HepG2 (cell line): ENCODE measurements around the gene ARVCF. TPM values are rescaled to one million over a fixed set of nuclear protein-coding genes. Genes with fewer than 3 reads are reported as not detected.

Source experiments
- AGO1 ChIP-seq: fragments of 200-400 bp; formaldehyde crosslinking; IDR thresholded peaks from 2 replicates; pipeline ENCODE4 v1.6.1; 2017; ENCODE audit warnings: mild to moderate bottlenecking, low read depth, low read length, moderate library complexity; ENCODE audit not compliant: poor library complexity, severe bottlenecking
- AGO2 ChIP-seq: fragments of 200-400 bp; formaldehyde crosslinking; optimal IDR thresholded peaks from 2 replicates; pipeline ENCODE3; 2017; ENCODE audit warnings: mild to moderate bottlenecking, low read depth, low read length, moderate library complexity
- AHR ChIP-seq: IDR thresholded peaks from 2 replicates; pipeline ENCODE4 v1.6.1; 2018; ENCODE audit warnings: missing genetic modification reagents, missing compliant biosample characterization
- CENPX ChIP-seq: sonication (generic); formaldehyde crosslinking; IDR thresholded peaks from 2 replicates; pipeline ENCODE4 v1.9.0; 2021; ENCODE audit warnings: mild to moderate bottlenecking, missing genetic modification reagents, moderate library complexity
- KDM2A ChIP-seq: sonication (generic); formaldehyde crosslinking; IDR thresholded peaks from 2 replicates; pipeline ENCODE4 v1.4.0; 2020; ENCODE audit warnings: low read depth, missing genetic modification reagents, borderline replicate concordance
- RCOR2 ChIP-seq: IDR thresholded peaks from 2 replicates; pipeline ENCODE4 v1.6.1; 2016; ENCODE audit warnings: missing biosample characterization, missing genetic modification reagents
- SCMH1 ChIP-seq: sonication (generic); formaldehyde crosslinking; IDR thresholded peaks from 2 replicates; pipeline ENCODE4 v1.9.0; 2021; ENCODE audit warnings: missing genetic modification reagents, mild to moderate bottlenecking, borderline replicate concordance
- SMAD1 ChIP-seq: sonication (generic); formaldehyde crosslinking; IDR thresholded peaks from 2 replicates; pipeline ENCODE4 v1.4.0; 2020; ENCODE audit warnings: missing genetic modification reagents, low read depth, mild to moderate bottlenecking, borderline replicate concordance
- STAT5B ChIP-seq: sonication (generic); formaldehyde crosslinking; IDR thresholded peaks from 2 replicates; pipeline ENCODE4 v1.4.0; 2020; ENCODE audit warnings: missing genetic modification reagents
- XRCC5 ChIP-seq: fragments of 200-400 bp; formaldehyde crosslinking; optimal IDR thresholded peaks from 2 replicates; pipeline ENCODE3; 2017; ENCODE audit warnings: mild to moderate bottlenecking, low read length
- YY1 ChIP-seq: IDR thresholded peaks from 2 replicates; pipeline ENCODE4 v1.6.1; 2011; ENCODE audit warnings: low read length, low read depth, moderate library complexity, mild to moderate bottlenecking; ENCODE audit not compliant: insufficient read depth, insufficient replicate concordance
- ZC3H13 ChIP-seq: sonication (generic); formaldehyde crosslinking; IDR thresholded peaks from 2 replicates; pipeline ENCODE4 v1.8.1; 2023; ENCODE audit warnings: mild to moderate bottlenecking, missing genetic modification reagents, moderate library complexity
- ZFP62 ChIP-seq: sonication (generic); formaldehyde crosslinking; IDR thresholded peaks from 2 replicates; pipeline ENCODE4 v1.4.0; 2020; ENCODE audit warnings: missing genetic modification reagents
- ZNF121 ChIP-seq: sonication (generic); formaldehyde crosslinking; IDR thresholded peaks from 2 replicates; pipeline ENCODE4 v1.5.0; 2020; ENCODE audit warnings: mild to moderate bottlenecking, missing genetic modification reagents
- ZNF260 ChIP-seq: sonication (generic); formaldehyde crosslinking; IDR thresholded peaks from 2 replicates; pipeline ENCODE4 v1.4.0; 2020; ENCODE audit warnings: missing genetic modification reagents, low read depth, mild to moderate bottlenecking, borderline replicate concordance
- ZNF329 ChIP-seq: sonication (generic); formaldehyde crosslinking; IDR thresholded peaks from 2 replicates; pipeline ENCODE4 v1.9.0; 2021; ENCODE audit warnings: low read depth, mild to moderate bottlenecking, missing genetic modification reagents
- ZNF430 ChIP-seq: sonication (generic); formaldehyde crosslinking; IDR thresholded peaks from 2 replicates; pipeline ENCODE4 v1.9.0; 2021; ENCODE audit warnings: mild to moderate bottlenecking, missing genetic modification reagents
- ZNF563 ChIP-seq: sonication (generic); formaldehyde crosslinking; IDR thresholded peaks from 2 replicates; pipeline ENCODE4 v1.8.0; 2022; ENCODE audit warnings: mild to moderate bottlenecking, moderate library complexity, missing genetic modification reagents
- ZNF7 ChIP-seq: IDR thresholded peaks from 2 replicates; pipeline ENCODE4 v1.6.1; 2016; ENCODE audit warnings: missing biosample characterization, missing genetic modification reagents
- ZNF761 ChIP-seq: sonication (generic); formaldehyde crosslinking; conservative IDR thresholded peaks from 2 replicates; pipeline ENCODE4 v1.4.0; 2020; ENCODE audit warnings: mild to moderate bottlenecking, missing genetic modification reagents
- ZSCAN31 ChIP-seq: sonication (generic); formaldehyde crosslinking; IDR thresholded peaks from 2 replicates; pipeline ENCODE4 v1.5.0; 2020; ENCODE audit warnings: low read depth, mild to moderate bottlenecking, missing genetic modification reagents
- polyA plus RNA-seq, 8 experiments: library from polyadenylated mRNA; depleted of rRNA in 3 of 8; stranded (reverse) in 7 of 8; unstranded in 1 of 8; fragments of >200 nt; fragmentation: Illumina TruSeq in 4 of 8; extraction: Trizol in 4 of 8; gene quantifications; 2 replicates each; pipeline versions ENCODE4 v1.2.1 to v1.2.3, GENCODE V29; 2011 to 2016; ENCODE audit warnings: low read depth in 4 of 8, missing spikeins in 1 of 8, mixed read lengths in 1 of 8; ENCODE audit not compliant: insufficient read depth in 1 of 8
- total RNA-seq, 5 experiments: library from RNA; depleted of rRNA; stranded (reverse); fragments of >200 nt; fragmentation: Illumina TruSeq; extraction: Trizol; gene quantifications; 2 replicates each; pipeline ENCODE4 v1.2.3, GENCODE V29; 2016; ENCODE audit warnings: low read depth in 1 of 5
- TF ChIP-seq, protein P1 (sequence below): sonication (generic); formaldehyde crosslinking; IDR thresholded peaks from 2 replicates; pipeline ENCODE4 v1.8.0; 2022; ENCODE audit warnings: missing genetic modification reagents, low read depth, mild to moderate bottlenecking, borderline replicate concordance
- TF ChIP-seq, protein P2 (sequence below): sonication (generic); formaldehyde crosslinking; IDR thresholded peaks from 2 replicates; pipeline ENCODE4 v1.5.1; 2020; ENCODE audit warnings: missing genetic modification reagents, mild to moderate bottlenecking, borderline replicate concordance
- TF ChIP-seq, protein P3 (sequence below): sonication (generic); formaldehyde crosslinking; IDR thresholded peaks from 2 replicates; pipeline ENCODE4 v1.5.1; 2020; ENCODE audit warnings: mild to moderate bottlenecking, missing genetic modification reagents, moderate library complexity
- TF ChIP-seq, protein P4 (sequence below): sonication (generic); formaldehyde crosslinking; IDR thresholded peaks from 2 replicates; pipeline ENCODE4 v1.4.0; 2020; ENCODE audit warnings: missing genetic modification reagents, mild to moderate bottlenecking, borderline replicate concordance

Gene ARVCF
- total and polyA plus RNA-seq, 2 of the 13 experiments (the other 11 are each of a cell fraction or from before 2014, with no cell fraction given), result 16.4 to 17.7 TPM

DNA sequence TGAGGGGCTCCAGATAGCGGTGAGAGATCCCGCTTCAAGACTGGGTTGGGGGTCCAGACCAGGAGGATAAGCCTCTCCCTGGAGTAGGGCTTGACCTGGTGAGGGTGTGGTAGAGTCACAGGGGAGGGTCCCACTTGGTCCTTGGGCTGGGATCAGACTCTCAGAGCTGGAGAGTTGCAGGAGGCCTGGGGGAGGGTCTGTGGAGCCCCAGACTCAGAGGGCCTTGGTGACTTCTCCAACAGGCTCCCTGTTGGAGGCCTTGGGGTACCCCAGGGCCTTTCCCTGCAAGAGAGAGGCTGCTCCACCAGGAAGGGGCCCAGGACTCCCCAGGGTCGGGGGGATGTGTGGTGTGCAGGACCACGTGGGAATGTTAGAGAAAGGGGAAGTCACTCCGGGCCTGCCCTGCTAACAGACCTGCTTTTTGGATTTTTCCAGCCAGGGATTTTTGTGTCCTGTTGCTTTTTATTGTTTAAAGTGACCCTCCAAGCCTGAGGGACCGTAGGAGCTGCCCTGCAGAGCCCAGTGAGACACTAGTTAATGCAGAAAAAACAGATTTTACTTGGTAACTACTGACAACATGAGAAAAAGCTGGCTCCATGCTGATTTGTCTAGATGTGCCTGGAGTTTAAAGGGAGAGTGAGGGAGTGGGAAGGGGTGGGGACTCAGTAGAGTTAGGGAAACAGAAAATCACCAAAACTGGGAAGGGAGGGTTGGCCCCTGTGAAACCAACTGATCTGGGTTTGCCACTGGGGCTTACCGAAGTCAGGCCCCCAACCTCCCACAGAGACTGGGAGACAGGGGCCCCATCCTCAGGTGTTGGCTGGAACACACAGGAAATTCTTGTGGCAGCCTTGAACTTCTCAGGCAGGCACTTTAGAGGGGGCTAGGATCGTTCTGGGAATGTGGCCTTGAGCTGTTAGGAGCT, 74.2 kb downstream of the ARVCF start (continued):
- TF ChIP-seq ZNF260 (CRISPR knock-in tag), result no peak
- no peak for TF ChIP-seq ZC3H13 (CRISPR knock-in tag)
- TF ChIP-seq ZNF121, result no peak
- no peak for TF ChIP-seq ZNF563 (CRISPR knock-in tag)
- no peak for TF ChIP-seq KDM2A
- no peak for TF ChIP-seq RCOR2 (CRISPR knock-in tag)
- TF ChIP-seq ZFP62 (CRISPR knock-in tag), result no peak
- 0 out of 2 replicates have a peak, but pooled peaks have one; percentile 11 for TF ChIP-seq ZSCAN31 (CRISPR knock-in tag)
- TF ChIP-seq, protein P1, sequence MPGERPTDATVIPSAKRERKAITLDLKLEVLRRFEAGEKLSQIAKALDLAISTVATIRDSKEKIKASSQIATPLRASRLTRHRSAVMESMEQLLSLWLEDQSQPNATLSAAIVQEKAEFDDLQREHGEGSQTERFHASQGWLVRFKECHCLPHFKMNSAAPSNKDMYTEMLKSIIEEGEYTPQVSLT (CRISPR knock-in tag), result no peak
- no peak for TF ChIP-seq CENPX (CRISPR knock-in tag)
- TF ChIP-seq, protein P2, sequence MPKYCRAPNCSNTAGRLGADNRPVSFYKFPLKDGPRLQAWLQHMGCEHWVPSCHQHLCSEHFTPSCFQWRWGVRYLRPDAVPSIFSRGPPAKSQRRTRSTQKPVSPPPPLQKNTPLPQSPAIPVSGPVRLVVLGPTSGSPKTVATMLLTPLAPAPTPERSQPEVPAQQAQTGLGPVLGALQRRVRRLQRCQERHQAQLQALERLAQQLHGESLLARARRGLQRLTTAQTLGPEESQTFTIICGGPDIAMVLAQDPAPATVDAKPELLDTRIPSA, result no peak
- no peak for TF ChIP-seq AHR
- TF ChIP-seq SMAD1 (CRISPR knock-in tag), result no peak
- no peak for TF ChIP-seq ZNF761 (CRISPR knock-in tag)
- no peak for TF ChIP-seq ZNF7
- no peak for TF ChIP-seq ZNF329 (CRISPR knock-in tag)
- TF ChIP-seq, protein P3, sequence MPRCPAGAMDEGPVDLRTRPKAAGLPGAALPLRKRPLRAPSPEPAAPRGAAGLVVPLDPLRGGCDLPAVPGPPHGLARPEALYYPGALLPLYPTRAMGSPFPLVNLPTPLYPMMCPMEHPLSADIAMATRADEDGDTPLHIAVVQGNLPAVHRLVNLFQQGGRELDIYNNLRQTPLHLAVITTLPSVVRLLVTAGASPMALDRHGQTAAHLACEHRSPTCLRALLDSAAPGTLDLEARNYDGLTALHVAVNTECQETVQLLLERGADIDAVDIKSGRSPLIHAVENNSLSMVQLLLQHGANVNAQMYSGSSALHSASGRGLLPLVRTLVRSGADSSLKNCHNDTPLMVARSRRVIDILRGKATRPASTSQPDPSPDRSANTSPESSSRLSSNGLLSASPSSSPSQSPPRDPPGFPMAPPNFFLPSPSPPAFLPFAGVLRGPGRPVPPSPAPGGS (CRISPR knock-in tag), result no peak
- no peak for TF ChIP-seq STAT5B
- TF ChIP-seq SCMH1, result no peak
- TF ChIP-seq ZNF430, result no peak
- no peak for TF ChIP-seq YY1
- no peak for TF ChIP-seq AGO2
- no peak for TF ChIP-seq AGO1
- TF ChIP-seq, protein P4, sequence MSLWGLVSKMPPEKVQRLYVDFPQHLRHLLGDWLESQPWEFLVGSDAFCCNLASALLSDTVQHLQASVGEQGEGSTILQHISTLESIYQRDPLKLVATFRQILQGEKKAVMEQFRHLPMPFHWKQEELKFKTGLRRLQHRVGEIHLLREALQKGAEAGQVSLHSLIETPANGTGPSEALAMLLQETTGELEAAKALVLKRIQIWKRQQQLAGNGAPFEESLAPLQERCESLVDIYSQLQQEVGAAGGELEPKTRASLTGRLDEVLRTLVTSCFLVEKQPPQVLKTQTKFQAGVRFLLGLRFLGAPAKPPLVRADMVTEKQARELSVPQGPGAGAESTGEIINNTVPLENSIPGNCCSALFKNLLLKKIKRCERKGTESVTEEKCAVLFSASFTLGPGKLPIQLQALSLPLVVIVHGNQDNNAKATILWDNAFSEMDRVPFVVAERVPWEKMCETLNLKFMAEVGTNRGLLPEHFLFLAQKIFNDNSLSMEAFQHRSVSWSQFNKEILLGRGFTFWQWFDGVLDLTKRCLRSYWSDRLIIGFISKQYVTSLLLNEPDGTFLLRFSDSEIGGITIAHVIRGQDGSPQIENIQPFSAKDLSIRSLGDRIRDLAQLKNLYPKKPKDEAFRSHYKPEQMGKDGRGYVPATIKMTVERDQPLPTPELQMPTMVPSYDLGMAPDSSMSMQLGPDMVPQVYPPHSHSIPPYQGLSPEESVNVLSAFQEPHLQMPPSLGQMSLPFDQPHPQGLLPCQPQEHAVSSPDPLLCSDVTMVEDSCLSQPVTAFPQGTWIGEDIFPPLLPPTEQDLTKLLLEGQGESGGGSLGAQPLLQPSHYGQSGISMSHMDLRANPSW, result no peak
- no peak for TF ChIP-seq XRCC5
